GM12865 (cell line): ENCODE results near the gene ZNF579.

Source experiments
- DNase-seq: peaks from one replicate; pipeline ENCODE4 v3.0.0; 2010; ENCODE audit warnings: low read depth
- H3K4me3 ChIP-seq: 2 replicates; pipeline ENCODE4 v1.5.1; 2011; ENCODE audit warnings: mild to moderate bottlenecking, low read depth, low read length, control low read depth
- CTCF ChIP-seq: IDR thresholded peaks from 2 replicates; pipeline ENCODE4 v1.5.1; 2011; ENCODE audit warnings: low read length, control low read depth, low read depth, inconsistent platforms; ENCODE audit not compliant: insufficient read depth; ENCODE audit errors: missing control alignments

Gene ZNF579

GRCh38 chr19:55611300-55611982, 30.8 kb upstream of the ZNF579 start:
- TF ChIP-seq CTCF, result no peak
- H3K4me3 ChIP-seq, result no peak overlapping the region
- DNase-seq, result no peak

GRCh38 chr19:55609326-55609725, 28.7 kb upstream of the ZNF579 start:
- no peak overlapping the region for H3K4me3 ChIP-seq
- no peak for DNase-seq
- no peak for TF ChIP-seq CTCF

- TF ChIP-seq CTCF, result no peak
- H3K4me3 ChIP-seq, result peak overlapping the region; percentile 90
- DNase-seq, result no peak
Observed at GRCh38 chr19:55606817-55607216, 26.2 kb upstream of the ZNF579 start.

- H3K4me3 ChIP-seq, result peak overlapping the region; percentile 90
- DNase-seq, result no peak
- no peak for TF ChIP-seq CTCF
Observed at GRCh38 chr19:55606471-55606787, 25.8 kb upstream of the ZNF579 start.

- peak; percentile 90 for DNase-seq
- H3K4me3 ChIP-seq, result peak within 1 kb of the TSS; percentile 90
- TF ChIP-seq CTCF, result peak; percentile 83
Observed at GRCh38 chr19:55605637-55606470, 25.2 kb upstream of the ZNF579 start, which contains the start of gene ZNF865. ZNF865 (plus strand) TSS chr19:55605647; CDS start chr19:55613619, 7,972 bp downstream.

GRCh38 chr19:55605207-55605636, 24.6 kb upstream of the ZNF579 start:
- TF ChIP-seq CTCF, result no peak
- peak; percentile 99 for DNase-seq
- H3K4me3 ChIP-seq, result peak overlapping the region; percentile 90
